Activated CD4-positive, alpha-beta memory T cell treated with anti-CD3 and anti-CD28 coated beads, Interleukin-2, amount 10 ng/mL, durations not matched to agents 7 days and 5 days (primary cell): ENCODE results near the gene TLE4. TPM values are rescaled to one million over a fixed set of nuclear protein-coding genes. Genes with fewer than 3 reads are reported as not detected.

Experiments
- CTCF ChIA-PET: fragments of 350-600 bp; sonication (Branson Sonifier 250); formaldehyde crosslinking; loops from one replicate; lab custom pipeline; 2021; ENCODE audit warnings: antibody characterized with exemption, inconsistent platforms; lab: Charles Lee
- POLR2A ChIA-PET: fragments of 350-600 bp; sonication (Branson Sonifier 250); formaldehyde crosslinking; loops from one replicate; lab custom pipeline; 2021; ENCODE audit warnings: antibody characterized with exemption; lab: Charles Lee
- DNase-seq: peaks from one replicate; pipeline ENCODE4 v3.0.0-alpha.2; 2020
- H3K27ac Mint-ChIP-seq: one replicate; pipeline ENCODE4 v1.8.0; 2021; ENCODE audit warnings: mild to moderate bottlenecking, mixed read lengths
- H3K27me3 Mint-ChIP-seq: one replicate; pipeline ENCODE4 v1.8.0; 2021; ENCODE audit warnings: mixed read lengths
- H3K36me3 Mint-ChIP-seq: one replicate; pipeline ENCODE4 v1.8.0; 2021; ENCODE audit warnings: low read depth, mixed read lengths
- H3K4me1 Mint-ChIP-seq: one replicate; pipeline ENCODE4 v1.8.0; 2021; ENCODE audit warnings: mixed read lengths
- H3K4me3 Mint-ChIP-seq: one replicate; pipeline ENCODE4 v1.8.0; 2021; ENCODE audit warnings: mild to moderate bottlenecking, mixed read lengths
- H3K9me3 Mint-ChIP-seq: one replicate; pipeline ENCODE4 v1.8.0; 2021; ENCODE audit warnings: mixed read lengths
- total RNA-seq, 2 experiments: library from RNA; stranded (reverse); gene quantifications; one replicate each; pipeline ENCODE4 v1.2.3, GENCODE V29; 2021

TLE4 gene
- total RNA-seq, 2 experiments from 2014 or later: 33.3 to 38.3 TPM

DNA sequence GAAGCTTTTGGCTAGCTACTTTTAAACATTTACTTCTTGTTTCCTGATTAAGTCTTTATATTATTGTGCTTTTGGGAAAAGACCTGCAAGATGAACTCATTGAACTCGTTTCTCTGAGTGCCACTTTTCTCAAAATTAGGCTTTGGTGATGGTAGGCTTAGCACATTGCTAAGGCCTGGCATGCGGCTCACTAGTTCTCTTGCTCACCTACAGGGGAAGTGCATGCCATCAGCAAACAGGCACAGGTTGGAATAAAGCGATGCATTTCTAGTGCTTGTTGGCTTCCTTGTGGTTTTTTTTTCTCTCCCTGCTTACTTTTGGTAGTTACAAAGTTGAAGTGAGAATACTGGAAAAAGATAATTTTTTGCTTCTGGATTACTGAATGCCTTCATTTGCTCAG lies 41.4 kb downstream of the TLE4 start:
- POLR2A ChIA-PET: no interaction called here
- CTCF ChIA-PET: no interaction called here

DNA sequence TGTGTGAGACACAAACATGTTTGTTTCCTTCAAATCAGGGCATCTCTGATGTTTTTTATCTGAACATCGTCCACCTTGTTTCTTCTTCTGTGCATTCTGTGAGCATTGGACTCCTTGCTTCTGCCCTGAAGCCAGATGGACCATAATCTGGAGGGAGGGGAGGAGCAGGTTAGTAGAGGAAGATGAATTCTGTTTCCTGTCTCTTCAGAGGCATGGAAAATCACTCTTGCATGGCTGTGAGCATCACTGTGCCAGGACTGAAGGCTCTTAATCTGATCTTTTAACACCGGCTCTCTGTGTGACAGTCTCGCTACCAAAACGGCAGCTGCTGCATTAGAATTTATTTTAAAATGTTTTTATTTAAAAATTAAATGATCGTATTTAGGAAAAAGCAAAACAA lies 43.3 kb downstream of the TLE4 start:
- Mint-ChIP-seq H3K9me3 (no peaks in the 10 kb centered on the region), H3K4me1 (peaks cover 11% of the 10 kb centered on the region), H3K36me3 (peaks cover 17% of the 10 kb centered on the region), H3K27me3 (no peaks in the 10 kb centered on the region), H3K4me3 (no peak overlapping the region), H3K27ac (no peak overlapping the region)
- DNase-seq: no peak
- ChIA-PET CTCF (no interaction called here), POLR2A (interaction anchor here (0.9 kb wide), 1 partner anchor 44 kb away, joined by 3 read pairs; the partner anchor contains the start of gene TLE4)

More for the DNA sequence above, 41.4 kb downstream of the TLE4 start:
- no peak for DNase-seq
- Mint-ChIP-seq H3K4me3 (no peak overlapping the region), H3K4me1 (peaks cover 6% of the 10 kb centered on the region), H3K9me3 (no peaks in the 10 kb centered on the region), H3K27me3 (no peaks in the 10 kb centered on the region), H3K27ac (no peak overlapping the region), H3K36me3 (peaks cover 15% of the 10 kb centered on the region)

DNA sequence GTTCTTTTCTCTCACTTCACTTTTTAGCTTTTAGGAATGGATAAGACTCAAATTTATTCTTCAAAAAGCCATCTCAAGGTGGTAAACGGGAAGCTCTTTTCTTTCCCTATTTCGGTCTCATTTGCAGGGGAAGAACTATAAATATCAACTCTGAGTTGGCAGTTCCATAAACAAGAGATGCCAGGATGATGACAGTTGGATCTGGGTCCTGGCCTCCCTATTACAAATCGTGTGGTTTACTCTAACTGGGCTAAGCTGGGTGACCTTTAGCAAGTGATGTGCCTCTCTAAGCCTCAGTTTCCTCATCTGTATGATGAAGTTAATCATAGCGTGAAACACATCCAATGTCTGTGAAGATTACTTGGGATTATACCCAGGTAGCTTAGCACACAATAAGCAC lies 44.2 kb downstream of the TLE4 start:
- peaks cover 17% of the 10 kb centered on the region for H3K36me3 Mint-ChIP-seq
- DNase-seq: no peak
- no peaks in the 10 kb centered on the region for H3K27me3 Mint-ChIP-seq
- ChIA-PET POLR2A (interaction anchor here (0.6 to 0.9 kb wide), 2 partner anchors 8 to 45 kb away, joined by 3 read pairs; partner anchors contain the start of gene TLE4), CTCF (no interaction called here)
- no peak overlapping the region for H3K27ac Mint-ChIP-seq
- H3K9me3 Mint-ChIP-seq: no peaks in the 10 kb centered on the region
- H3K4me3 Mint-ChIP-seq: no peak overlapping the region
- H3K4me1 Mint-ChIP-seq: peaks cover 7% of the 10 kb centered on the region

GRCh38 chr9:79616971-79617370 lies 45.2 kb downstream of the TLE4 start:
- Mint-ChIP-seq H3K4me1 (peaks cover 5% of the 10 kb centered on the region), H3K36me3 (peaks cover 17% of the 10 kb centered on the region), H3K27me3 (no peaks in the 10 kb centered on the region), H3K4me3 (no peak overlapping the region), H3K9me3 (no peaks in the 10 kb centered on the region), H3K27ac (no peak overlapping the region)
- DNase-seq: no peak
- ChIA-PET CTCF (no interaction called here), POLR2A (no interaction called here)

GRCh38 chr9:79617395-79617794 lies 45.6 kb downstream of the TLE4 start:
- no peaks in the 10 kb centered on the region for H3K9me3 Mint-ChIP-seq
- no peaks in the 10 kb centered on the region for H3K27me3 Mint-ChIP-seq
- CTCF ChIA-PET: no interaction called here
- no peak overlapping the region for H3K27ac Mint-ChIP-seq
- no peak for DNase-seq
- POLR2A ChIA-PET: no interaction called here
- H3K36me3 Mint-ChIP-seq: peaks cover 14% of the 10 kb centered on the region
- H3K4me1 Mint-ChIP-seq: peaks cover 5% of the 10 kb centered on the region
- no peak overlapping the region for H3K4me3 Mint-ChIP-seq

DNA sequence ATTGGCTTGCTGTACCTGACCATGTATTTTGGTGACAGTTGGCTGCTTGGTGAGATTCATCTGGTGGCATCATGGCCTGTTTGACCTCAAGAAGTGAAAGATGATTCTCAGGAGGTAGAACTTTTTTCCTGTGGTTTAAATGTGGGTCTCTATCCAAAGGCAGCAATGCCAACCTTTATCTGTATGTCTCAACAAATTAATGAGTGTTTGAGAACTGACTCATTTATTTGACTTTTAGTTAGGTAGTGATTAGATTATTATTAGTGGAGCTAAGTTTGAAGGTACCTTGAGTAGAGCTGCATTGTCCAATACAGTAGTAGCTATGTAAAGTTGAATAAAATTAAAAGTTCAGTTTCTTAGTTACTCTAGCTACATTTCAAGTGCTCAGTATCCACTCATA lies 48.2 kb downstream of the TLE4 start:
- no peak for DNase-seq
- ChIA-PET POLR2A (no interaction called here), CTCF (interaction anchor here (0.6 kb wide), 1 partner anchor 14 kb away, joined by 3 read pairs; no protein-coding TSS in a partner anchor)
- H3K27me3 Mint-ChIP-seq: no peaks in the 10 kb centered on the region
- no peaks in the 10 kb centered on the region for H3K9me3 Mint-ChIP-seq
- no peak overlapping the region for H3K4me3 Mint-ChIP-seq
- H3K4me1 Mint-ChIP-seq: peaks cover 17% of the 10 kb centered on the region
- H3K36me3 Mint-ChIP-seq: peaks cover 5% of the 10 kb centered on the region
- no peak overlapping the region for H3K27ac Mint-ChIP-seq

DNA sequence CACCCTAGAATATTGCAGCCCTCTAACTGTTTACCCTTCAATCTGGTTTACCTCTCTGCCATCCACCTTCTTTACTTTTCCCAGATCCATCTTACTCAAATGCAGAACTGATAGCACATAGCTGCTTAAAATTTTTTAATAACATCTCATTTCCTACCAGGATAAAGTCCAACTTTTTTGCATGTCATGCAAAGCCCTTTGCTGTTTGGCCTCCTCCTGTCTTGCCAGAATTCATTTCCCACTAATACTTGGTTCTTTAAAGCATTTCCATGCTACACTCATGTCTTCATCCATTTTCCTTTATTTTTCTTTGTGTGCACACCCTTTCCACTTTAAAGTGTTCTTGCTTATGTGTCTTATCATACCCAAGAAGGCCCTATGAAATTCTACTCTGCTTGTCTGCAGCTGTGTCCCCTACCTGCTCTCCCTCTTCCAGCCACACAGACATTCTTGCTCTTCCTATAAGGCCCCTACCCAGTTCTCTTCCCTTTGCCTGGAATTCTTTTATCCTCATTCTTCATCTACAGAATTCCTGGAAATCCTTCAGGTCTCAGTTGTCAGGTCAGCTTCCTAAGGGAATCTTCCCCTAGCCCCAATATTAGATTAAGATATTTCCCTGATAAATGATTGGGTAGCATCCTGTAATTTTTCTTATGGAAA lies 50.3 kb downstream of the TLE4 start:
- DNase-seq: no peak
- Mint-ChIP-seq H3K9me3 (no peaks in the 10 kb centered on the region), H3K4me1 (peaks cover 21% of the 10 kb centered on the region), H3K27ac (no peak overlapping the region), H3K27me3 (no peaks in the 10 kb centered on the region), H3K36me3 (peaks cover 4% of the 10 kb centered on the region), H3K4me3 (no peak overlapping the region)
- CTCF ChIA-PET: no interaction called here
- POLR2A ChIA-PET: no interaction called here

GRCh38 chr9:79623799-79624721 lies 52.3 kb downstream of the TLE4 start:
- CTCF ChIA-PET: interaction anchor here (0.7 kb wide), 3 partner anchors 15 to 57 kb away, joined by 4 to 5 read pairs (median 5); no protein-coding TSS in a partner anchor

DNA sequence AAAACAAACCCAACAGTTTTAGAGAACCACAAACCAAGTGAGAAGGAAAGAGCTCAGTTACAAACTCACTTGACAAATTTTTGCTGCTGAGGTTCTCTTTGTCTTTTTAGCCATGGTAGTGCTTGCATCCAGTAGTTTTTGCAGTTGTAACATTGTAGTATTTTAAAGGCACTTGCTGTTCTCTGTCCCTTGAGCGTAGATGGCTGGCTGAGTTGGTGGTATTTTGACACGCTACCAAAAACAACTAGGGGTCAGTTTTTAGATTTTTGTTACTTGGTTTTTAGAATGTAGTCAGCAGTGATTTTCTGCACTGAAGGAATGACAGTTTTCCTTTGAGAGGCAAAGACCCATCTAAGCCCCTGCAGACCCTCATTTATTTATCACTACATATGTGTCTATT lies 58.0 kb downstream of the TLE4 start:
- Mint-ChIP-seq H3K4me1 (peaks cover 50% of the 10 kb centered on the region), H3K4me3 (no peak overlapping the region), H3K27me3 (no peaks in the 10 kb centered on the region), H3K27ac (no peak overlapping the region), H3K9me3 (no peaks in the 10 kb centered on the region), H3K36me3 (peaks cover 9% of the 10 kb centered on the region)
- POLR2A ChIA-PET: no interaction called here
- CTCF ChIA-PET: no interaction called here
- DNase-seq: no peak

More at GRCh38 chr9:79623799-79624721, 52.3 kb downstream of the TLE4 start:
- Mint-ChIP-seq H3K4me3 (peak overlapping the region; percentile 38), H3K27me3 (no peaks in the 10 kb centered on the region), H3K9me3 (no peaks in the 10 kb centered on the region), H3K36me3 (peaks cover 13% of the 10 kb centered on the region), H3K27ac (peak overlapping the region; percentile 72), H3K4me1 (peaks cover 21% of the 10 kb centered on the region)
- POLR2A ChIA-PET: interaction anchor here (0.7 to 1.9 kb wide), 9 partner anchors 8 to 188 kb away, joined by 3 to 17 read pairs (median 4); partner anchors contain the start of gene TLE4
- peak; percentile 47 for DNase-seq

GRCh38 chr9:79630521-79631403 lies 59.0 kb downstream of the TLE4 start:
- peaks cover 54% of the 10 kb centered on the region for H3K4me1 Mint-ChIP-seq
- DNase-seq: no peak
- no peaks in the 10 kb centered on the region for H3K27me3 Mint-ChIP-seq
- CTCF ChIA-PET: no interaction called here
- no peaks in the 10 kb centered on the region for H3K9me3 Mint-ChIP-seq
- no peak overlapping the region for H3K4me3 Mint-ChIP-seq
- no peak overlapping the region for H3K27ac Mint-ChIP-seq
- POLR2A ChIA-PET: no interaction called here
- peaks cover 9% of the 10 kb centered on the region for H3K36me3 Mint-ChIP-seq

- peaks cover 10% of the 10 kb centered on the region for H3K36me3 Mint-ChIP-seq
- H3K27me3 Mint-ChIP-seq: no peaks in the 10 kb centered on the region
- ChIA-PET POLR2A (interaction anchor here (0.9 to 2.5 kb wide), 2 partner anchors 8 to 60 kb away, joined by 4 to 15 read pairs; partner anchors contain the start of gene TLE4), CTCF (no interaction called here)
- H3K27ac Mint-ChIP-seq: no peak overlapping the region
- no peak for DNase-seq
- H3K9me3 Mint-ChIP-seq: no peaks in the 10 kb centered on the region
- peaks cover 64% of the 10 kb centered on the region for H3K4me1 Mint-ChIP-seq
- H3K4me3 Mint-ChIP-seq: no peak overlapping the region
Measured at GRCh38 chr9:79632060-79632459, 60.3 kb downstream of the TLE4 start.

GRCh38 chr9:79632705-79633104 lies 60.9 kb downstream of the TLE4 start:
- H3K4me3 Mint-ChIP-seq: no peak overlapping the region
- H3K36me3 Mint-ChIP-seq: peaks cover 11% of the 10 kb centered on the region
- H3K27me3 Mint-ChIP-seq: no peaks in the 10 kb centered on the region
- no peaks in the 10 kb centered on the region for H3K9me3 Mint-ChIP-seq
- POLR2A ChIA-PET: interaction anchor here (0.9 to 2.5 kb wide), 3 partner anchors 8 to 61 kb away, joined by 4 to 15 read pairs (median 6); partner anchors contain the start of gene TLE4
- CTCF ChIA-PET: no interaction called here
- peaks cover 71% of the 10 kb centered on the region for H3K4me1 Mint-ChIP-seq
- DNase-seq: no peak
- H3K27ac Mint-ChIP-seq: no peak overlapping the region
